GM23338 (cell line): ENCODE measurements around the gene ATR. TPM values are rescaled to one million over a fixed set of nuclear protein-coding genes. Genes with fewer than 3 reads are reported as not detected.

Experiments used
- ATAC-seq: fragments of 200-7000 bp; cut with Tn5 transposase; 3 replicates; pipeline ENCODE4 v1.9.1; 2020
- DNase-seq: peaks from one replicate; pipeline ENCODE4 v3.0.0-alpha.2; 2015; ENCODE audit warnings: low spot score
- H2AFZ ChIP-seq: fragments of 200-600 bp; sonication (generic); 2 replicates; pipeline ENCODE4 v1.8.0; 2016; ENCODE audit warnings: antibody characterized with exemption, mild to moderate bottlenecking, moderate library complexity
- H3F3A ChIP-seq: fragments of 200-600 bp; sonication (generic); replicated peaks from 2 replicates; pipeline ENCODE4 v1.8.0; 2017; ENCODE audit warnings: antibody characterized with exemption, mixed run types, low read depth
- H3K27ac ChIP-seq: fragments of 200-600 bp; sonication (generic); 2 replicates; pipeline ENCODE4 v1.6.1; 2016; ENCODE audit warnings: low read depth
- H3K27me3 ChIP-seq: fragments of 200-600 bp; sonication (generic); 2 replicates; pipeline ENCODE4 v1.8.0; 2016; ENCODE audit warnings: mild to moderate bottlenecking, mixed run types, moderate library complexity; ENCODE audit not compliant: insufficient read depth
- H3K36me3 ChIP-seq: fragments of 200-600 bp; sonication (generic); 2 replicates; pipeline ENCODE4 v1.8.0; 2016; ENCODE audit warnings: mild to moderate bottlenecking; ENCODE audit not compliant: insufficient read depth
- H3K4me1 ChIP-seq: fragments of 200-600 bp; sonication (generic); 2 replicates; pipeline ENCODE4 v1.8.0; 2016; ENCODE audit warnings: mild to moderate bottlenecking, moderate library complexity; ENCODE audit not compliant: insufficient read depth
- H3K4me2 ChIP-seq: fragments of 200-600 bp; sonication (generic); 2 replicates; pipeline ENCODE4 v1.7.1; 2017; ENCODE audit warnings: mixed run types
- H3K4me3 ChIP-seq: fragments of 200-600 bp; sonication (generic); 2 replicates; pipeline ENCODE4 v1.6.1; 2016; ENCODE audit warnings: mixed run types
- H3K79me2 ChIP-seq: fragments of 200-600 bp; sonication (generic); replicated peaks from 2 replicates; pipeline ENCODE4 v1.8.0; 2017; ENCODE audit warnings: mild to moderate bottlenecking; ENCODE audit not compliant: insufficient read depth
- H3K9me2 ChIP-seq: fragments of 200-600 bp; sonication (generic); 2 replicates; pipeline ENCODE4 v1.8.0; 2017; ENCODE audit not compliant: insufficient read depth
- H4K20me1 ChIP-seq: fragments of 200-600 bp; sonication (generic); replicated peaks from 2 replicates; pipeline ENCODE4 v1.8.0; 2017; ENCODE audit warnings: mild to moderate bottlenecking; ENCODE audit not compliant: insufficient read depth
- H3K27ac Mint-ChIP-seq: 2 replicates; pipeline ENCODE4 v1.8.0; 2020; ENCODE audit warnings: inconsistent platforms, mild to moderate bottlenecking, moderate library complexity, mixed read lengths
- H3K27me3 Mint-ChIP-seq: 3 replicates; pipeline ENCODE4 v1.8.0; 2022; ENCODE audit warnings: low read depth, mild to moderate bottlenecking, moderate library complexity, mixed read lengths, inconsistent platforms; ENCODE audit not compliant: insufficient read depth, poor library complexity
- H3K36me3 Mint-ChIP-seq: 3 replicates; pipeline ENCODE4 v1.8.0; 2021; ENCODE audit warnings: low read depth, mild to moderate bottlenecking, inconsistent platforms, moderate library complexity, mixed read lengths
- H3K4me1 Mint-ChIP-seq: 3 replicates; pipeline ENCODE4 v1.8.0; 2020; ENCODE audit warnings: mild to moderate bottlenecking, inconsistent platforms, mixed read lengths
- H3K4me3 Mint-ChIP-seq: 3 replicates; pipeline ENCODE4 v1.8.0; 2021; ENCODE audit warnings: moderate library complexity, mild to moderate bottlenecking, inconsistent platforms, mixed read lengths
- H3K9me3 Mint-ChIP-seq: 3 replicates; pipeline ENCODE4 v1.8.0; 2020; ENCODE audit warnings: moderate library complexity, mild to moderate bottlenecking, inconsistent platforms, mixed read lengths
- CREB1 ChIP-seq: fragments of 250-450 bp; sonication (Bioruptor Pico); IDR thresholded peaks from 2 replicates; pipeline ENCODE4 v1.5.0; 2020; ENCODE audit warnings: low read depth, mild to moderate bottlenecking, moderate library complexity
- CTCF ChIP-seq, 2 experiments: fragments of 200-600 bp in 1 of 2; sonication (generic) in 1 of 2; conservative IDR thresholded peaks; 2 replicates each; pipeline versions ENCODE4 v1.5.1 to v1.6.1; 2016 to 2017; ENCODE audit warnings: antibody characterized with exemption in 2 of 2, low read depth in 2 of 2, mild to moderate bottlenecking in 2 of 2, moderate library complexity in 1 of 2
- ETS1 ChIP-seq: IDR thresholded peaks from 2 replicates; pipeline ENCODE4 v1.6.1; 2016; ENCODE audit warnings: antibody characterized with exemption
- EZH2 ChIP-seq: fragments of 200-600 bp; sonication (generic); IDR thresholded peaks from one replicate; pipeline ENCODE4 v1.8.0; 2017; ENCODE audit warnings: antibody characterized with exemption, mild to moderate bottlenecking, low read depth; ENCODE audit not compliant: unreplicated experiment
- EZH2phosphoT487 ChIP-seq: fragments of 200-600 bp; sonication (generic); IDR thresholded peaks from one replicate; pipeline ENCODE4 v1.8.1; 2018; ENCODE audit warnings: antibody characterized with exemption; ENCODE audit not compliant: unreplicated experiment
- JUNB ChIP-seq: IDR thresholded peaks from one replicate; pipeline ENCODE4 v1.6.1; 2016; ENCODE audit warnings: antibody characterized with exemption; ENCODE audit not compliant: unreplicated experiment
- NANOG ChIP-seq: IDR thresholded peaks from 2 replicates; pipeline ENCODE4 v1.6.1; 2016; ENCODE audit warnings: antibody characterized with exemption, borderline replicate concordance
- POLR2AphosphoS5 ChIP-seq: IDR thresholded peaks from 2 replicates; pipeline ENCODE4 v1.6.1; 2016; ENCODE audit warnings: antibody characterized with exemption, low read depth
- STAT1 ChIP-seq: IDR thresholded peaks from one replicate; pipeline ENCODE4 v1.6.1; 2016; ENCODE audit warnings: antibody characterized with exemption; ENCODE audit not compliant: unreplicated experiment
- ZNF114 ChIP-seq: fragments of 250-450 bp; sonication (Bioruptor Pico); IDR thresholded peaks from 2 replicates; pipeline ENCODE4 v1.5.0; 2020; ENCODE audit warnings: mild to moderate bottlenecking, moderate library complexity
- ZNF331 ChIP-seq: fragments of 250-450 bp; sonication (Bioruptor Pico); IDR thresholded peaks from 2 replicates; pipeline ENCODE4 v1.5.0; 2020; ENCODE audit warnings: low read depth, mild to moderate bottlenecking, moderate library complexity
- ZNF462 ChIP-seq: fragments of 250-450 bp; sonication (Bioruptor Pico); IDR thresholded peaks from 2 replicates; pipeline ENCODE4 v1.5.0; 2020; ENCODE audit warnings: mild to moderate bottlenecking, moderate library complexity
- polyA plus RNA-seq: library from polyadenylated mRNA; unstranded; fragments of >200 nt; fragmentation: Nextera tagmentation; extraction: Ambion mirVana; gene quantifications from 2 replicates; pipeline ENCODE4 v1.2.1, GENCODE V29; 2016
- total RNA-seq: library from RNA; depleted of rRNA; stranded (reverse); fragments of >200 nt; shearing (Covaris generic); gene quantifications from 2 replicates; pipeline ENCODE4 v1.2.3, GENCODE V29; 2014

Gene ATR
- total and polyA plus RNA-seq, 2 experiments from 2014 or later = 29.7 to 39.1 TPM

- TF ChIP-seq CREB1 (CRISPR knock-in tag) (no peak), EZH2 (no peak), ZNF331 (CRISPR knock-in tag) (no peak), POLR2AphosphoS5 (no peak; the same call in 1 of the 2 replicates), NANOG (no peak), JUNB (no peak), ZNF114 (CRISPR knock-in tag) (no peak), CTCF (conservative IDR thresholded peaks at IDR 0.05; ENCODE audit: low read depth in 2 of 2) (no peak), EZH2phosphoT487 (no peak)
Measured at GRCh38 chr3:142568393-142569017, 10.0 kb downstream of the ATR start (continued).

GRCh38 chr3:142566096-142566495 is 12.4 kb downstream of the ATR start:
- no peak overlapping the region for H3K27ac Mint-ChIP-seq
- Histone ChIP-seq H3K4me2 (no peak overlapping the region), H2AFZ (no peak overlapping the region)
- TF ChIP-seq EZH2 = no peak
- no peak for TF ChIP-seq CTCF (conservative IDR thresholded peaks at IDR 0.05; ENCODE audit: low read depth in 2 of 2)
- no peak for TF ChIP-seq POLR2AphosphoS5
- no peak for TF ChIP-seq ETS1
- no peak for TF ChIP-seq ZNF114 (CRISPR knock-in tag)
- no peak for TF ChIP-seq CREB1 (CRISPR knock-in tag)
- no peak for TF ChIP-seq ZNF462 (CRISPR knock-in tag)
- TF ChIP-seq EZH2phosphoT487 = no peak
- TF ChIP-seq JUNB = no peak
- TF ChIP-seq STAT1 = no peak
- no peak for TF ChIP-seq NANOG

More at GRCh38 chr3:142566096-142566495, 12.4 kb downstream of the ATR start:
- Histone ChIP-seq H3K79me2 (peaks cover 5% of the 10 kb centered on the region; the same call in 1 of the 2 replicates), H3K27ac (no peak overlapping the region), H3K4me3 (no peak overlapping the region), H3K27me3 (no peaks in the 10 kb centered on the region), H3K4me1 (no peaks in the 10 kb centered on the region), H3K36me3 (peaks cover 3% of the 10 kb centered on the region; the same call in 1 of the 2 replicates), H3F3A (no peaks in the 10 kb centered on the region), H4K20me1 (no peaks in the 10 kb centered on the region; the same call in 1 of the 2 replicates), H3K9me2 (no peaks in the 10 kb centered on the region)
- Mint-ChIP-seq H3K4me1 (peaks cover 3% of the 10 kb centered on the region; the same call in 1 of the 3 replicates), H3K9me3 (no peaks in the 10 kb centered on the region), H3K36me3 (peaks cover 13% of the 10 kb centered on the region), H3K27me3 (no peaks in the 10 kb centered on the region), H3K4me3 (no peak overlapping the region)
- ATAC-seq (no peak), DNase-seq (no peak)
